ENCODE measurements around the gene PRELP.
A peak's percentile ranks its signal among the peaks of the same experiment; 100 is the strongest.

The PRELP gene

DNA sequence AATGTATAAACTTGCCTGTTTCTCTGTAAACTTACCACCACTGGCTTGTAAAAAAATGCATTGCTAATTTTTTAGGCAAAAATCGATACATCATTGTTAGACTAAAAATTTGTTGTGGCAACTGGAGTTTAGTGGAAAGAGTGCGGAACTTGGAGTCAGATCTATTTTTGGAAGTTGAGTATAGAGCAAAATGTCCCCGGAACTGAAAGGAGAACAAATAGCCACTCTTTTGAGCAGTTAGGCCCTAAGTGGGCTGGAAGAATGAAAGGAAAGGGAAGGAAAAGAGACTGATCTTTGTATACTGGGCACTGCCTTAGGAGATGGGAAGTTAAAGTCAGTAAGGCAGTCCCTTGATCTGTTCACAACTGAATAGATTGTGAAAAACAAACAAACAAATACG, 48.5 kb downstream of the PRELP start:
- no peak for DNase-seq (ENCODE audit: low read depth, low spot score)

DNA sequence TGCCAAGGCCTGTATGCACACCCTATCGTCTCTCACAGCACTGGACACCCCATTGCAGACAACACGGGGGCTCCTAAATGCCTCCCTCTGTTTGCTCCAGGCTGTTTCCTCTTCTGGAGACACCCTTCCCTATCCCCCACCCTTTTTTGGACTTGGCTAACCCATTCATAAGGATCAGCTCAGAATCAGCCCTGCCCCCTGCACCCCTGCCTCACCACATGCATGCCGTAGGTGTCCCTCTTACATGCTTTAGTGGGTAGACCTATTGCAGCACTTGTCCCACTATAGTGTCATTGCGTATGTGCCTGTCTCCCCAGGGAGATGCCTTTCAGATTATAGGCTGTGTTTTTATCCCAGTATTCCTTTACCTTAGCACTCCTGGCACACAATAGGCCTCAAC, 49.2 kb downstream of the PRELP start:
- DNase-seq (ENCODE audit: low read depth, low spot score): no peak

DNA sequence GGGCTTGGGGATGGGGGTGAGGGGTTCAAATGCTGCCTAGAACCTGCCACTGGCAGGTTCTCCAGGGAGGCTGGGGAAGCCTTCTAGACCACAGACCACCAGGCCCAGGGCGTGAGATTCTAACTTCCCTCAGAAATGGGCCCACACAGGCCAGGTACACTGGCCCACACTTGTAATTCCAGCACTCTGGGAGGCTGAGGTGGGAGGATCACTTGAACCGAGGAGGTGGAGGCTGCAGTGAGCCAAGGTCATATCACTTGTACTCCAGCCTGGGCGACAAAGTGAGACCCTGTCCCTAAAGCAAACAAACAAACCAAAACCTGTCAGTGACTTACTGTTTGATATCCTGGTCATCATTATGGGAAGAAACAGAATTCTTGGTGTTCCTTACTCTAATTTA, 50.1 kb downstream of the PRELP start:
- no peak for DNase-seq (ENCODE audit: low read depth, low spot score)

DNA sequence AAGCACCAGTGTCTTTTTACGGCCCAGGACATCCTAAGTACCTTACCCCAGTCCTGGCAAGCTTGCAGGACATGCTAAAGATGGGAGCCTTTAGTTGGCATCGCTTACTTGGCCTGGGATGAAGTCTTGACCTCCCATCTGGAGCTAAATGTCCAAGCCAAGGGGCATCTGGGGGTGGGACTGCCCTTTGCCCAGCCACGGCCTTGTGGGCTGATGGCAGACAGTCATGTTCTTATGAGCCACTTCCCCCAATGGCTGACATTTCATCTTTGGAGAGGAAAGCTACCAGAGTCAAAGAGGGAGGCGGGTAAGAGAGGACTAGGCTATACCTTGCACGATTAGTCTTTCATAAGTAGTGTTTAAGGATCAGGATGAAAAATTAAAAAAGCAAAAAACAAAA, 50.5 kb downstream of the PRELP start:
- no peak for DNase-seq (ENCODE audit: low read depth, low spot score)

DNA sequence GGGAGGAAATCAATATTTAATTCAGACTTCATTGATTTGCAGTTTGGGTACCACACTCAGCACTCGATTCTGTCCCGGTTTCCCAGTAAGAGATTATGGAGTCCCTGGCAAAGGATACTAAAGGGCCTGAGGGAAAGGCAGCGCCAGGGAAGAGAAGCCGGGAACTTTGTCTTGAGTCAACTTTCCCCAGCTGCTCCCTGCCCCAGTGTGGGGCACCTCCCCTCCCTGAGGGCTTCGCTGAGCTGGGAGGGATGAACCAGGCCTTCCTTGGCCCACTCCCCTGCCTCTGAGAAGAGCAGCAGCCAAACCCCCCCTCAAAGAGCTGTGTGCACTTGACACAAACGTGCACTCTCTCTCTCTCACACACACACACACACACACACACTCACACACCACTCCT, 51.0 kb downstream of the PRELP start:
- peak; percentile 65 for DNase-seq (ENCODE audit: low read depth, low spot score)

DNA sequence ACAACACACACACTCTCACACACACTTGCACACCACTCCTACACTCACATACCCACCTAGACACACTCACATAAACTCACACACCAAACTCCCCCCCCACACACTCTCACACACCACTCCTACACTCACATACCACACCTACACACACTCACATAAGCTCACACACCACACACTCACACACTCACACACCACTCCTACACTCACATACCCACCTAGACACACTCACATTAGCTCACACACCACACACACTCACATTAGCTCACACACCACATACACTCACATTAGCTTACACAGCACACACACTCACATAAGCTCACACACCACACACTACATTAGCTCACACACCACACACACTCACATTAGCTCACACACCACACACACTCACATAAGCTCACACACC, 51.4 kb downstream of the PRELP start:
- no peak for DNase-seq (ENCODE audit: low read depth, low spot score)

DNA sequence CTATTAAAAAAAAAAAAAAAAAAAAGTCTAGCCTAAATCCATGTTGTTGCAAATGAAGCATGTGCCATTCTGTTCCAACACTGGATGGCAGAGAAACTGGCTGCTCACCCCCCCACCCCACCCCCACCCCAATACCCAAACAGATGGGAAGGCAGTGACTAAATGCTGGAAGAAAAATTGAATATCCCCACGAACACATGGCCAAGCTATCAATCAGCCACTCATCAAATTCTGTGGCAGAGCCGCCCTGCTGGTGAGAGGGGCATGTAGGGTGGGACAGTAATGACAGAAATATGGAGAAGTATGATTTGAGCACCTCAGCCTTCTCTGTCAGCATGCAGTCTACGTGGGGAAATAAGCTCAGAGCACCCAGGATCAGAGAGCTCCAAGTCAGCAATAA, 52.5 kb downstream of the PRELP start:
- no peak for DNase-seq (ENCODE audit: low read depth, low spot score)

DNA sequence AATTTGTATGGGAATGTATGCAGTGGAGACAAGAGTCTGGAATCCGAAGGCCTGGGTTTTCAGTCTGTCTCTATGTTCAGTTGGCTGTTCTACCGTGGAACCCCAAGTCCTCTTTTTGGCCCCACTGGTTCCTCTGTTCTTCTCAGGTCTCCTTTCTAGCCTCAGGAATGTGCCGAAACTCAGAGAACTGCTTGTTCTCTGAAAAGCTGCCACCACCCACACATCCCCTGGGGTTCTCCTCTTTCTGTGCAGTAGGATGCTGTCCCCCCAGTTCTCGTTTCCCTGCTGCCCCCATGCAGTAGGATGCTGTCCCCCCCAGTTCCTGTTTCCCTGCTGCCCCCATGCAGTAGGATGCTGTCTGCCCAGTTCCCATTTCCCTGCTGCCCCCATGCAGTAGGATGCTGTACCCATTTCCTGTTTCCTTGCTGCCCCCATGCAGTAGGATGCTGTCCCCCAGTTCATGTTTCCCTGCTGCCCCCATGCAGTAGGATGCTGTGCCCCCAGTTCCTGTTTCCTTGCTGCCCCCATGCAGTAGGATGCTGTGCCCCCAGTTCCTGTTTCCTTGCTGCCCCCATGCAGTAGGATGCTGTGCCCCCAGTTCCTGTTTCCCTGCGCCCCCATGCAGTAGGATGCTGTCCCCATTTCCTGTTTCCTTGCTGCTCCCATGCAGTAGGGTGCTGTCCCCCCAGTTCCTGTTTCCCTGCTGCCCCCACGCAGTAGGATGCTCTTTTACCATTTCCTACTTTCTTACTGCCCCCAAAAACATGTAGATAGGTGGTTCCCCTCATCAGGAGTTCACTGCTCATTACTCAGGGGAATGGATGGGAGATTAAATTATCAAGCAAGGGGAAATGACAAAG, 53.6 kb downstream of the PRELP start:
- DNase-seq (ENCODE audit: low read depth, low spot score): no peak

DNA sequence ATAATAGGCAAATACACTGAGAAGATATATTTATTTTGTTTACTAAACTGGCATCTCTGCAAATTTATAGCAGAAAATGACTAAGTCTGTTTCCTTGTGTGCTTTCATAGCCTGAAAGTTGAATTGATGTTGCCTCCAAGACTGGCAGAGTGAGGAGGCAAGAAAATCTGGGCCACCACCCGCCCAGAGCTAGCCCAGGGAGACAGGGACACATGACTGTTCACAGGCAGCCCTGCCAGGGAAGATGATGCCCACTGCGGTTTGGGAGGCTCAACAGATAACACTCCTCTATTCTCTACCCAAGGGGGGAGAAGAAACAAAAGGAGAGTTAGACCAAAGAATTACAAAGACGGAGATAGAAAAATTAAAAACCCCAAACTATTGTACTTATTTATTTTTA, 55.5 kb downstream of the PRELP start:
- DNase-seq (ENCODE audit: low read depth, low spot score): no peak

DNA sequence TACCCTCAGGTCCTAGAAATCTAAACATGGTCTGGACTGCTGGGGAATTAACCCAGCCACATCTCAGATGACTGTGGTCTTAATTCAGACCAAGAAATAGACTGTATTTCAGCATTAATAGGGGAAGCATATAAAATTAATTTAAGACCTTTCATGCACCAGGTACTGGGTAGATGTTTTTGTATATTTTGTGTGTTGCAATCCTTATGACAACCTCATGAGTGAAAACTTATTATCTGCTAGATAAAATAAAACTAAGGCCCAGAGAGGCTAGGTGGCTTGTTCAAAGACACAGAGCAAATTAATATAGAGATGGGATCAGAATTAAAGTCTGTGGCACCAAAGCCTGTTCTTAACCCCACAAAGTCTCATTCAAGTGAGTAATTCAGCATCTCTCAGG, 58.4 kb downstream of the PRELP start:
- no peak for DNase-seq (ENCODE audit: low read depth, low spot score)

DNA sequence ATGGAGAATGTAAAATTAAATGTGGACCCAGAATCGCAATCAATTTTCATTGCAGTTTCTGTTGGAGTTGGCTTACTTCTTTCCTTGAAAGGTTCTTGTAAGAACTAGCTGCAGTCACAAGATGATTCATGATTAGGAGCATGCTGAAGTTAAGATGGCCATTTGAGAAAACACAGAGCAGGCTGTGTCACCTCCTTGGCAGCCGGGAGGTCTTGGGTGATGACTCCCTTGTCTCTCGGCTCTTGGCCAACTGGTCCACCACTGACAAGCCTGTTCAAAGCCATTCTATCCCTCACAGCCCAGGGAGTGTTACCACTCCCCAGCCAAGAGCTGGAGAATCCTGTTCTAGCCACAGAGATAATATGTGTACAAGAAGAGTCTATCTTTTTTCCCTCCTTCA, 58.9 kb downstream of the PRELP start:
- no peak for DNase-seq (ENCODE audit: low read depth, low spot score)

DNA sequence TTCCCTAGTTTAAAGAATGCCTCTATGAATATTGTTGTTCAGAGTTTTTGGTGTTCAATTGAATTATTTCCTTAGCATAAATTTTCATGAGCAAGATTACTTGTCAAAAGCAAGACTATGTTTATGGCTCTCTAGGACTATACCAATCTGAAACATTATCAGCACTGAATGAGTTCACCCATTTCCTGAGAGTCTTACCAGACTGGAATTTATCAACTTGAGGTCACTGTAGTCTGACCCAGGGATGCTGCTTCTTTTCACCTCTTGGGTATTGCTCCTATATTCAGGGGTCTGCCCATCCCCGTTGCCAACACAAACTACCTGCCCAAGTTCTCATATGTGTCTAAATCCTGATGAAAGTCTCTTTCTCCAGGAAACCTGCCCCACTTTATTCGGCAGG, 61.0 kb downstream of the PRELP start:
- DNase-seq (ENCODE audit: low read depth, low spot score): no peak

DNA sequence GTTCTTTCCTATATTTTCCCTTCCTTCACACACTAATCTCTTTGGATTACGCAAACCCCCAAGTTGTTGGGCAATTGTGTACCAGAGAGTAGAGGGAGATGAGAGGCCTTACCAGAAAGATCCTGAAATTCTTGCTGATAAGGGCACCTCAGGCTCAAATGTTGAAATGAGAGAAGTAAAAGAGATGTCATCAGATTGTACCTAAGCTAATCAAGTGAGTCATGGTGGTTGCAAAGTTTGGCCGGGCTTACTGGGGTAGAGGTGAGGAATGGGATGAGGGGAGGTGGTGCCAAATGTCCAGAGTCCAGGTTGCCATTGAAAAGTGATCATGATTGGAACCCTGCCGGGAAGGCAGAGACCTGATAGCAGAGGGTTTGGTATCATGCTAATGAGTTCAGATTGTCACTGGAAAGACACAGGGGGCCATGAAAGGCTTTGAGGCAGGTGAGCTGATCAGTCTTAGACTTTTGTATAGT, 61.4 kb downstream of the PRELP start:
- no peak for DNase-seq (ENCODE audit: low read depth, low spot score)

DNA sequence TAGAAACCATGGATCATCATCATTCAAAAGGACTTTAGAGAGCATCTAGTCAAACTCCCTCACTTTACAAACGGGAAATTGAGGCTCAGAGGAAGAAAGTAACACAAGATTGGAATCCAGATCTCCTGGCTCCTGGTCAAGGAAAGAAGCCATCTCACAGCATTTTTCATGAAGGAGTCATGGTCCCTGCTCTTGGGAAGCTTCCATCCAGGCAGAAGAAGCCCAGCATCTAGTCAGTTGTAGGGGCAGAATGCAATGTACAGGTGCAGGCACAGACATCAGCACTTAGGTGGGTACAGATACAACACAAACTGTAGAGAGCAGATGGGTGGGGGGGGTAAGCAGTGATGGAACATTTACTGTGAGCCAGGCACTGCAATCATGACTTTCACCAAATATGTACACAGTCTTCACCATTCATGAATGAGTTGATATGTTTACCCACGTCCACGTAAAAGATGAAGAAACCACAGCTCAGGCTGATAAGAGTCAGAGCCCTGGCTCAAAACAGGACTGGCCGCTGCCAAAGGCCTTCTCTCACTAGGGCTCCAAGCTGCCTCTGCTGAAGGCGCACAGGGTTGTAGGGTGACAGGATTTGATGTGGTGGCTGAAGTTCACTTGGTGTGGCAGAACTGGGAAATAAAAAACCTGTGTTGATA, 62.3 kb downstream of the PRELP start:
- DNase-seq (ENCODE audit: low read depth, low spot score): no peak

DNA sequence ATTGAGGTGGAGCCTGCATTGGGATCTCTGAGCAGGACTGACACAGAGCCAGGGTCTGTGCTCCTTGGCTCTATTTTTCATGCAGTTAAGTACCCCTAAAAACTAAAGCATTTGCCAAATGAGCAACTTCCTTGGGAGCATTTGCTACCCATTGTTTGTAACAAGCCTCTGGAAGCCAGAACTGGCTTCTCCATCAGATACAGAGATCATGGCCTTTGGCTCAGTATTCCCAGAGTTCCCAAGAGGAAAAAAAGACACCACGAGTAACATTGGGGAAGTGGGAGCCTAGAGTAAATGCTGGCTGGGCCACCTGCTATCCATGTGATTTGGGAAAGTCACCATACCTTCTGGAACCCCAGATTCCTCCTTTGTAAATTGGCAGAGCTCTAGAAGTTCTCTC, 63.1 kb downstream of the PRELP start:
- DNase-seq (ENCODE audit: low read depth, low spot score): no peak

DNA sequence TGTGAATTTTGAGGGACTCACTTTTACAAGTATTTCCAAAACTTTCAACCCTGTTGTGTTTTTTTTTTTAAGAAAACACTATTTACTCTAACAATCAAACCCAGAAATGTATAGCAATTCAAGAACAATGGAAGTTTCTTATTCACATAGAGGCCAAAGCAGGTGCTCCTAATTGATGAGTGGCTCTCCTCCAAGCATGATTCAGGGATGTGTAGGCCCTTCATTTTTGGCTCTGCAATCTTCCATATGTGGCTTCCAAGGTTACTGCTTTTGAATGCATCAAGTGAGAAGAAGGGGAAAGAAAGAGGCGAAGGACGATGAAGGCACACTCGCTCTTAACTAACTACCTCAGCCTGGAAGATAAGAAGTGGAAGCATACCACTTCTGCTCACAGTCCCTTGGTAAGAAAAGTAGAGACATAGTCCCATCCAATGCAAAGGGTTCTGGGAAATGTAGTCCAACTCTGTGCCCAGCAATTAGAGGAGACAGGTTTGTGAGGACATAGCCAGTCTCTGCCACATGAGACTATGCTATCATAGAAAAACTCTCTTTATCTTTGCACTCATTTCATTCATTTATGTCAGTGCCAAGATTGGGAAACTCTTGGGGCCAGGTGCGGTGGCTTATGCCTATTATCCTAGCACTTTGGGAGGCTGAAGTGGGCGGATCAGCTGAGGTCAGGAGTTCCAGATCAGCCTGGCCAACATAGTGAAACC, 64.4 kb downstream of the PRELP start:
- no peak for DNase-seq (ENCODE audit: low read depth, low spot score)

Measured in ELF-1 (cell line).